Inferior parietal cortex (tissue), 1 donor: Measurements from ENCODE around the gene MMRN1.

Experiments
- DNase-seq: peaks from one replicate; pipeline ENCODE4 v3.0.0-alpha.2; 2016; ENCODE audit errors: extremely low spot score

MMRN1 gene

DNA sequence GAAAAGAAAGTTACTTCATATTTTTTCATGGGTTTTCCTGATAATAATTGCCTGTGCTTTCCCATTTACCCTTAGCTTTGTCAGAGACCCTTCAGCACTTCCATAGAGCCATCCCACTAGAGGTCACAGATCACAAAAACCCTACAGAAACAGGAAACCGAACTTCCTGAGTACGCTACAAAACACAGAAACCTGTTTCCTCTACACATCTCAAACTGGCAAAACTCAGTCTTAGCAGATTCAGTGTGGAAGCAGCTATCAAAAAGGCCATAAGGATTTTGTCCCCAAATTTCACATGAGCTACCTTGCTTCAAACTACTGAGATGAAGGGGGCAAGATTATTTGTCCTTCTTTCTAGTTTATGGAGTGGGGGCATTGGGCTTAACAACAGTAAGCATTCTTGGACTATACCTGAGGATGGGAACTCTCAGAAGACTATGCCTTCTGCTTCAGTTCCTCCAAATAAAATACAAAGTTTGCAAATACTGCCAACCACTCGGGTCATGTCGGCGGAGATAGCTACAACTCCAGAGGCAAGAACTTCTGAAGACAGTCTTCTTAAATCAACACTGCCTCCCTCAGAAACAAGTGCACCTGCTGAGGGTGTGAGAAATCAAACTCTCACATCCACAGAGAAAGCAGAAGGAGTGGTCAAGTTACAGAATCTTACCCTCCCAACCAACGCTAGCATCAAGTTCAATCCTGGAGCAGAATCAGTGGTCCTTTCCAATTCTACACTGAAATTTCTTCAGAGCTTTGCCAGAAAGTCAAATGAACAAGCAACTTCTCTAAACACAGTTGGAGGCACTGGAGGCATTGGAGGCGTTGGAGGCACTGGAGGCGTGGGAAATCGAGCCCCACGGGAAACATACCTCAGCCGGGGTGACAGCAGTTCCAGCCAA, at the start of gene MMRN1:
TSS of gene MMRN1 (plus strand) at position 206 of the 902 bp plus-strand sequence. CDS start at position 324, 118 bp downstream.
- DNase-seq: no peak

- DNase-seq: no peak
Observed at GRCh38 chr4:89847571-89848325, 46.9 kb upstream of the MMRN1 start.

DNA sequence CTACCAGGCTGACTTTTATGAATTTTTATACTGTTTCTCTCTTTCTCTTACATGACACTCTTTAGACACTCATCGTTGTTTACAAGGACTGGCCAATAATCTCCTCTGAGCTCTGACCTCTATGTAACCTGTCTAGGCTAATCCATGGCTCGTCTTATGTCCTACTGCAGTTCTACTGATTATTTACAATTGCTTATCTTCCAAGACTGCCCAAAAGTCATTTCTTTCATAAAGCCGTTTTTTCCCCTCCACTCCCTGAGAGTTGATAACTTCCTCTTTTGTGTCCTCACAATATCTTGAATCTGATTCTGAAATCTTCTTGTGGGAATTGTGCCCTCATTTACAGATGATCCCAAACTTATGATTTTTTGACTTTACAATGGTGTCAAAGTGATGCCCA, 39.4 kb upstream of the MMRN1 start:
- no peak for DNase-seq

GRCh38 chr4:89860971-89861370, 33.7 kb upstream of the MMRN1 start:
- DNase-seq: no peak

DNA sequence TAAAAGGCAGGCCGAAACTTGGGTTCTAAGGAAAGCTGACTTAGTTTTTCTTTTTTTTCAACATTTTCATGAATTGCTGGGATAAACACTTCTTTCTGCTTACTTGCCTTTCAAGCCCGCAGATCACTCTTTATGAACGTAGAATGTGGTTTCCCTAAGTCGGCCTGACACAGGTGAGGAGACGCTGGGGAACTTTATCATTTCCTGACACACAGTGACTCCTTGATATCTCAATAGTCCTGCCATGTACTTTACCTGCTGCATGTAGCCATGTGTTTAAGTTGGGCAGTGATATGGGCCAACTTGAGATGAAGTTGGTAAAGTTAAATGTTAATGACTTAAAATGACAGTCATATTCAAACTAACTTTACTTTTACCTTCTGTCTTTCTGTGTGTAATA, 31.1 kb upstream of the MMRN1 start:
- DNase-seq: no peak

DNA sequence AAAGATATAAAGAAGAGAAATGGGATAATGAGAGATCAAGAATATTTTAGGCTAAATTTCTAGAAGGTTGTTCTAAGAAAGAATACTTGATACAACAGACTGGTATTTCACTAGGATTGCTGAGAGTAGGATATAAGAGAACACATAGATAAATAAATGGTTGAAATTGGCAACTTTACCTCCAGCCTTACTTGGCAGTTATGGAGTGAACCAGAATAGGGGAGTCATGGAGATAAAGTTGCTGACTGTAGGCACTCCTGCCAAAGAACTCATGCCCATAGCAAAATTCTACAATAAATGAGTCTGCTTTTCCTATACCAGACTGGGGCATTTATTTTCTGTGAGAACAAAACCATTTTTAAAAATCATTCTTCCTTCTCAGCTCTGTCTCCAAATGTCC, 26.4 kb upstream of the MMRN1 start:
- DNase-seq: no peak

DNA sequence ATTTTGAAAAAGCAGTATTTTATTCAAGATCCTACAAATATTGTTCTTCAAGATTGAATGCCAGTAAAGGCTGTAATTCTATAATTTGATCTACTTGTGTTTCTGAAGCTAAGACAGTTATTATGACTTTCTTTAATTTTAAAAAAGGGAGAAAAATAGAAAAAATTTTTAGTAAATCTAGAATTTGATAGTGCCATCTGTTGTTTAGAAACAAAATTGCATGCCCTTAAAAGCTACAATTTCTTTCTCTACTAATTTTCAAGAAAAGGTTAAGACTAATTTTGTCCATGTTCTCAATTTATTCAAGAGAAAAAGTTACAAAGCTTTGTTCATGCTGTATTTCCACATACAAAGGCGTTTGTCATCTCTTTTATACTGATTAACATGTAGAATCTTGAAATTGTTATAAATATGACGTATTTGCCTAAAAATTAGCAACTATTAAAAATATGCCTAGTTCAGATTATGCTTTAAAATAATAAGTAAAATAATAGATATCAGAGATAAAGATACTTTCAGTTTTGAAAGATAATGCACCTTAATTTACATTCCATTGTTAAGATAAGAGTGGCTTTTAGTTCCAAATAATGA, 25.6 kb upstream of the MMRN1 start:
- DNase-seq: peak; percentile 26

GRCh38 chr4:89871211-89871610, 23.4 kb upstream of the MMRN1 start:
- DNase-seq: no peak

GRCh38 chr4:89876548-89876947, 18.1 kb upstream of the MMRN1 start:
- DNase-seq: no peak

- DNase-seq: no peak
Observed at GRCh38 chr4:89878611-89879010, 16.0 kb upstream of the MMRN1 start.

GRCh38 chr4:89879215-89879614, 15.4 kb upstream of the MMRN1 start:
- no peak for DNase-seq

- DNase-seq: no peak
Observed at GRCh38 chr4:89889289-89889688, 5.4 kb upstream of the MMRN1 start.

DNA sequence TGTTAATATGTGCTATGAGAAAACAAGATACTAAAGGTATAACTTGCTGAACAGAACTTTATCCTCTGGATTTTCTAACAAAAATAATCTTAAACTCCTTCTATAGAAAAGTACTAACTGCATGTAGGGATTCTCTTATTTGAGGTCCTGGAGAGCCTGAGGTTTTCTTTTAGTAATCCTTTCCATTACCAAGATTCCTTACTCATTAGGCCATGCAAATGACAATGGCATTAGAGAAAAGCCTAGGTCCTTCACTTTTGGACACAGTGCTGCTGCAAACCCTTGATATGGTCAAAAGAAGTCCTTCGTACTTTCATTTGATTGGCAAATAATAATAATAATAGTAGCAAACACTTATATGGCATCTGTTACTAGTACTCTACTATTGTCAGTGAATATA, 3.2 kb downstream of the MMRN1 start:
- DNase-seq: no peak

- DNase-seq: no peak
Observed at GRCh38 chr4:89898304-89898716, 3.7 kb downstream of the MMRN1 start.

- DNase-seq: no peak
Observed at GRCh38 chr4:89899152-89899551, 4.5 kb downstream of the MMRN1 start.

GRCh38 chr4:89899854-89900253, 5.2 kb downstream of the MMRN1 start:
- no peak for DNase-seq

GRCh38 chr4:89901808-89902431, 7.3 kb downstream of the MMRN1 start:
- DNase-seq: peak; percentile 69

- DNase-seq: no peak
Observed at GRCh38 chr4:89904524-89904923, 9.9 kb downstream of the MMRN1 start.

DNA sequence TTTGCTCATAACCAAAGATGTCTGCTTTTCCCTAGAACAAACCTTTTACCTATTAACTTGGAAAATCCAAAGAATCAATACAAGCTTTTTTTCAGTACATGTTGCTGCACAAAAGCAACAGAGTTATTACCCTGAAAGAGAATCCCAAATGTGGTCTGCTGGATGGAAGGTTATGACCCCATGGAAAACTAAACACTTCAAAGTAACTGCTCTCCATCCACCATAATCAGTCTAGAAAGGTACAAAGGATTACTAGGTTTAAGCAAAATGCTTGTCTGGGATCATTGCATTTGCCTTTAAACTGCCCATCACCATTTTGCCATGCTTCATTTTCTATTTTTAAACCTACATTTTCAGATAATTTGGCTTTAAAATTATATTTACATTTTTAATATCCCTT, 11.7 kb downstream of the MMRN1 start:
- DNase-seq: no peak

DNA sequence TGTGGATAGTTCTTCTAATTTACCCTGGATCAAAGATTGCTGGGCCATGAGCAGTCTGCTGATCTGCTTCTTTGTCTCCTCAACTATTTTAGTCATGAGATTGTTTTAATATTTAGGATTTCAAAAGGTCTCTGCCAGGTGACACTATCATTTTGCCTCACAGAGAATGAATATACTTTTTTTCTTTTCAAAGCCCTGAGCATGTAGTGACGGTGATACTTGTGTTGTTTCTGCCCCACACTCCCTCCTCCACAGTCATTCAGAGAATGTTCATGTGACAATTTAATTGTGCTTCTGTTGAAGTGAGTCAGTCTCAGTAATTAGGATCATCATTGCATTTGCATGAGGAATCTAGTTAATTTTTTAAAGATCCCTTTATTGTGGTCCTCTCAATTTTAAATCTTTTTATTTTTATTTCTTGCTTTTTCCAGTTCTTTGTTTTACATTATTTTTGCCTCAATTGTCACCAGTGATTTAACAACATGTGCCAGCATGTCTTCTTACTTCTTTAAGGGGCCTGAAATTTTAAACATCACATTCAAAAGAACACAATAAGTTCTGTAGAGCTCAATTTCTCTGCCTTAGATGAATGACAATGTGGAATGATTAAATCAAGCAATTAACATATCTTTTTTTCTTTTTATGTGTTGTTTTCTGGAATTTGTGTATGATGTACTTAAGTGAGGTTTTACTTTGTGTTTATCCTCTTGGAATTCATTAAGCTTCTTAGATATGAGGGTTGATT, 12.3 kb downstream of the MMRN1 start:
- no peak for DNase-seq

- no peak for DNase-seq
Observed at GRCh38 chr4:89909889-89910288, 15.2 kb downstream of the MMRN1 start.
